NCI-H128 (cell line): ENCODE results near the gene DNAI2.
"Not testable (repeated sequence)": the region's sequence is repeated elsewhere in the genome, so short reads cannot be mapped to it uniquely, and the experiment has no call there.

Source experiments
- DNase-seq: peaks from one replicate; lab custom pipeline; 2025; ENCODE audit not compliant: unreplicated experiment; lab: John Stamatoyannopoulos, UW

Gene DNAI2

GRCh38 chr17:74245145-74245831 is 28.7 kb upstream of the DNAI2 start:
- no peak for DNase-seq

GRCh38 chr17:74245871-74246270 is 28.2 kb upstream of the DNAI2 start:
- no peak for DNase-seq

- no peak for DNase-seq
These were observed 24.3 kb upstream of the DNAI2 start for GRCh38 chr17:74249590-74250270.

GRCh38 chr17:74250324-74250995 is 23.6 kb upstream of the DNAI2 start:
- no peak for DNase-seq

GRCh38 chr17:74251051-74251450 is 23.0 kb upstream of the DNAI2 start:
- no peak for DNase-seq

GRCh38 chr17:74251569-74251968 is 22.5 kb upstream of the DNAI2 start:
- no peak for DNase-seq

GRCh38 chr17:74252211-74252610 is 21.8 kb upstream of the DNAI2 start:
- no peak for DNase-seq

GRCh38 chr17:74253036-74253435 is 21.0 kb upstream of the DNAI2 start:
- DNase-seq = no peak

GRCh38 chr17:74257311-74257710 is 16.7 kb upstream of the DNAI2 start:
- DNase-seq = no peak

GRCh38 chr17:74259667-74260524 is 14.1 kb upstream of the DNAI2 start:
- DNase-seq = no peak

GRCh38 chr17:74260525-74260850 is 13.5 kb upstream of the DNAI2 start:
- DNase-seq = no peak

GRCh38 chr17:74262601-74263000 is 11.4 kb upstream of the DNAI2 start:
- DNase-seq = no peak

GRCh38 chr17:74267054-74267453 is 7.0 kb upstream of the DNAI2 start:
- not testable (repeated sequence) for DNase-seq

GRCh38 chr17:74267579-74267978 is 6.5 kb upstream of the DNAI2 start:
- no peak for DNase-seq

GRCh38 chr17:74267987-74268499 is 6.0 kb upstream of the DNAI2 start:
- no peak for DNase-seq

GRCh38 chr17:74268558-74268957 is 5.5 kb upstream of the DNAI2 start:
- no peak for DNase-seq

GRCh38 chr17:74270333-74270732 is 3.7 kb upstream of the DNAI2 start:
- DNase-seq = no peak

GRCh38 chr17:74271281-74271680 is 2.8 kb upstream of the DNAI2 start:
- DNase-seq = no peak

- DNase-seq = no peak
These were observed 2.0 kb upstream of the DNAI2 start for GRCh38 chr17:74271901-74272561.

- no peak for DNase-seq
These were observed 1.3 kb upstream of the DNAI2 start for GRCh38 chr17:74272731-74273201.
